Stimulated activated CD4-positive, alpha-beta T cell treated with anti-CD3 and anti-CD28 coated beads, Interleukin-2, amount 100 ng/mL, for 4 hours (primary cell): ENCODE results near the gene DLX2.

ENCODE experiments used
- DNase-seq: peaks from one replicate; pipeline ENCODE4 v3.0.0-alpha.2; 2020; ENCODE audit warnings: low read depth

Gene DLX2

DNA sequence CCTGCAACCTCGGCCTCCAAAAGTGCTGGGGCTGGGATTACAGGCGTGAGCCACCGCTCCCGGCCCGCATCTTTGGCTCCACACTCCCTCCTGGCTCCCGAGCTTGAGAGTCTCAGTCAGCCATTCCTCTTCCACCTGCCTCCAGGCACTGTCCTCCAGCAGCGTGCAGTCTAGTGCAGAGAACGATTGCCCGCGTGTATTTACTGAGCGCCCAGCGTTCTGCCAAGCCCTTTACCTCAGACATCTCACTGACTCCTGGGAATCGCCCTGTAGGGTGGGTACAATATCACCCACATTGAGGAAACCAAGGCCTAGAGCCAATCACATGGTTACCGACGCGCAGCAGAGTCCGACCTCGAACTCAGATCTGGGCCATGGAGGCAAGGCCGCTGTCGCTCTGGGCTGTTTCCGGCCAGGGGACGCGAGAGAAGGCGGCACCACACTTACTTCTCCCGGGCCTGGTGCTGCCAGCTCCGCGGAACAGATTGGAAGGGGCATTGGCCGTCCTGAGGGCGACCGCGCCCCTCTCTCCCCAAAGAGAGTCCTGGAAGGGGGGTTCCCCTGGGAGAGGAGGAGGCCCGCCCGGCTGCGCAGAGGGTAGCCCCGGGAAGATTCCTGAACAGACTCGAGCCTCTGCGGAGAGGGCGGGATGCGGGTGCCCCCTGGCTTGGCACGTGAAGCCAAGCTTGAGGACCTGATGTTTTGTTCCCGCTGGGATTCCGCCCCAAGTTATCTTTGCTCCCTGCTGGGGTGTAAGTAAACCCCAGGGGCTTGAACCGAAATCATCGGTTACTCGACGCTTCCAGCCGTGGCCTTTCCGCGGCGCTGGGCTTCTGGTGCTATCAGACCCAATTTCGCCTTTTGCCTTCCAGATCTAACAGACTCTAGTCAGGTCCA lies 5.2 kb upstream of the DLX2 start:
- no peak for DNase-seq

DNA sequence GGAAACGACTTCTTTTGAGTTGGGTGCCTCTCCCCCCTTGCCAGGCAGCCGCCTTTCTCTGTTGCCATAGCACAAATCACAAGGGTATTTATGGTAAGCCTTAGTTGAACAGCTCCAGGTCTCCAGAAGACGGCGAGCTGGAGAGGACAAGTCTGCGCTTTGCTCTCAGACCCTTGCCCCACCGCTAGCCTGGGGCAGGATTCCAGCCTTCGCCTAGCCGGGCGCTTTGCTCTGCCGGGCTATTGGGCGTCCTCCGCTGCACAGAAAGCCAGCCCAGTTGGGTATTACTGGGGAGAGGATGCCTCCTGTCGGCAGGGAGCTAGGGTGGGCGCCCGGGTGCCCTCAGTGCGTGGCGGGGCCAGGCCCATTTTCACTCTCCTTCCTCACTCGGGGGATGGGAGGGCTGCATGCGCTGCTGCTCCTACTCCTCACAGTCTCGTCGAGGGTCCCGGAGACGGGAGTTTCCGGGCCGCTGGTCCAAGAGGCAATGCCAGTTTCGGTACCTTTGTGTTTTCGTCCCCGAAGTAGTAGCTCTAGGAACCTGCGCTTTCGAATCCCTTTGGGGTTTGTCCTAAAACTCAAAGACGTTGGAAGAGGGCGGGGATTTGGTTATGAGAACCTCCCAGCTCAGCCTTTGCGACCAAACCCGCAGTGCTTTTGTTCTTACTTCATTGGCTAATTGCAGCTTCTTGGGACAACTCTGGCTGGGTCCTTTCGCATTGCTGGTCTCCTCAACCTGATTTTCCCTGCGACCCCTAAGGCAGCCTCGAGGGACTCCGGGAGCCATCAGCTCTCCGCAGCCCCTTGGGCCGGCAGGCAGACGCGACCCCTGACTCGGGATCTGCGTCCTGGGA lies 3.6 kb upstream of the DLX2 start:
- no peak for DNase-seq

DNA sequence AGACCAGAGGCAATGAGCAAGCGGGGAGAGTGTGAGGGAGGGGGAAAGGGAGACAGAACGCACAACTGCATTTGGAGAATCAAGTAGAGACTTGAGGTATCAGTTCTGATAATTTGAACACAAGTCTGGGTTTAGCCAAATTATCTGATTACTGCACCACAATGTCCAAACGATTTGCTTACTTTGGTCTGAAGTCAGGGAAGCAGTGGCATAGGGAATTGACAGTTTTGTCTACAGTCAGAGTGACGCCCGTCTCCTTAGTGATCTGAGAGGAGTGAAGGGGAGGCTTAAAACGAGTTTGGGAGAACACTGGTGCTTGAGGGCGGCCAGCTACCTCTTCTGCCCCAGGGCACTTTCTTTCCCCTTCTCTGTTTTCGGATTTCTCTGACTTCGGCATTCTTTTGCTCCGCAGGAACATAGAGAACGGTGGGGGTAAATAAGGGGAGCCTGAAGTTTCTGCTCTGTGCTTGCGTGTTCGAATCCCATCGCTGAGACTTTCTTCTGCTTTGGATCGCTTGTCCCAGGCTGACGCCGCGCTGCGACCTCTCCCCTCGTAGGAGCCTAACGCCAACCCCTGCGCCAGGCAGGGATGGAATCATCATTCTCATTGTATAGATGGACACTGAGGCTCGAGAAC lies 2.9 kb upstream of the DLX2 start:
- no peak for DNase-seq

DNA sequence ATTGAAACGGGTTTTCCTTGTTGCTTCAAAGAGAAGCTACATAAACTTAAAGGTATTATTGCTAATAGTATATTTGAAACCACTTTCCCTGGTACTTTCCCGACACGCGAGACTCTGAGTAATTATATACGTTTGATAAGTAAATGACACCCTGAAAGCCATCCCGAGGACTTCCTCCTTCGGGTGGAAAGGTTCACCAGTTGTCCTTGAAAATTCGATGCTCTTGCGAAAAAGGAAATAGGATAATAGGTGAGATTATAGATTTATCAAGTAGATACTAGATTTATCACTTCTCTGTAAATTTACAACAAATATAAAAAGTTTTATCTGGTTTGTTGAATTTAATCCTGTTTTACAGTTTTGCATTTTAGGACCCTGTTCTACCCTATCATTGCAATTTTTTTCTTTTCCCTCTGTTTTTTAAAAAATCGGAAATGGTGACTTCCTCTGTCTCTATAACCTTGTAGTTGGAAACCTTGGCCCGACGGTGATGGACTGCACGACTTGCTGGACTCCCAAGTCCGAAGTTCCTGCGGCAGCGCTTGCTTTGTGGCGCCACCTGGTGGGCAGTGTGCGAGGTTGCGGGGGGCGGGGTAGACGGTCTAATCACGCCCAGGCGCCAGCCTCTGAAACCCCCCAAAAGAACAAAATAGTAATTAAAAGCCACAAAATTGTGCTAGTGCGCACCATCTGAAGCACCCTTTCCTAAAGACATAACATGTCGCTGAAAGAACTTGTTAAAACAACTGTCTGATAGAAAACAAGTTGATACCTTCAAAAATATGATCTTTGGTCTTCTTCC lies 972 bp upstream of the DLX2 start:
- peak; percentile 43 for DNase-seq

DNA sequence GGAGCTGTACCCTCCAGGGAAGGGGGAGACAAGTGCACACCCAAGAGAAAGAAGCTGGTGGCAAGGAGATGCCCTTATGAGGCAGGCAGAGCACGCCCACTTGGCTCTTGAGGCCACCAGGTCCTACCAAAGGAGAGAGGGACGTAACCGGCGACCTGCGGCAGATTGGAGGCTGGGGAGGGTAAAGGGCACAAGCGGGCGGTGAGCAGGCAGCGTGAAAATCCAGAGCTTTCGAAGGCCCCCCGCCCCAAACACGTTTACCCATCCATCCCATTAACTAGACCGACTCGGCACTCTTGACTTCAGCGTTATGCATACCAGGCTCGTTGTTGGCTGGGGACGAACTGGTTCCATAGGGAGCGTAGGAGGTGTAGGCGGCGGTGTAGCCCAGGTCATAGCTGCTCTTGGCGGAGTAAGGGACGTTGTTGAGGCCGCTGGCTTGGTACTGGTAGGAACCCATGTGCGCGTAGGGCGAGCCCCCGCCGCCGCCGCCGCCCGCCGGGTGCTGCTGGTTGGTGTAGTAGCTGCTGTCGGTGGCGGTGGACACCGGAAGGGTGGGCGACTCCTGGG lies 794 bp downstream of the DLX2 start:
- DNase-seq = no peak

DNA sequence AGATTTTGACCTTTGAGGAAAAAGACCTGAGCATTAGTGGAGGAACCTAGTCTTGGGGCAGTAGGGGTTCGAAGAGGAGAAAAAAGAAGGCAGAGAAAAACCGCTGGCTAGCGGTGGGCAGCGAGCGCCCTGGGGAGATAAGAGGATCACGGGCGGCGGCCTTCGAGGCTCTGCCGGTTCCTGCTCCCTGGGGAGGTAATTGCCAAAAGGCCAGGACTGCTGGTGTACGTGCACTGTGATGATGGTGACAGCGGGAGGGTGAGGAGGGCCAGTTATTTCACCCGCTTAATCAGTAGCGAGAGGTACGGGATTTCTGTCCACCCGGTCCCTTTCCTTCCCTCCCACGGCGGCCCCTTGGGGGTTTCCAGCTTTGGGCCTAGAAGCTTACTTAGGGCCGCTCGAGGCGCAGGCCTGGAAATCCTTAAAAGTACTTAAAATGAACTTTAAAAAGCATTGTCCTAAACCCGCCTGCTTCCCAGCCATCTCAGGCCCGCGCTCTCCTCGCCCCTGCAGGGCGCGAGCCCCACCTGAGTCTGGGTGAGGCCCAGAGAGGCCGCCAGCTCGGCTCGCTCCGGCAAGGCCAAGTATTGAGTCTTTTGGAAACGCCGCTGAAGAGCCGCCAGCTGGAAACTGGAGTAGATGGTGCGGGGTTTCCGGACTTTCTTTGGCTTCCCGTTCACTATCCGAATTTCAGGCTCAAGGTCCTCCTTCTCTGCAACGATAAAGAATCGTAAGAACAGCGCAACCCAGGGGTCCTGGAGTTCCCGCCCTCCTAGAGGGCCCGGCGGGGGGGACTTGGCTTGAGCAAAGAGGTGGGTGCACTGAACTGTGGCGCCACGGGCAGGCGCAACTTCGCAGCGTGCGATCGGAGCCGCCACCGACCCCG lies 1.5 kb downstream of the DLX2 start:
- DNase-seq = no peak

DNA sequence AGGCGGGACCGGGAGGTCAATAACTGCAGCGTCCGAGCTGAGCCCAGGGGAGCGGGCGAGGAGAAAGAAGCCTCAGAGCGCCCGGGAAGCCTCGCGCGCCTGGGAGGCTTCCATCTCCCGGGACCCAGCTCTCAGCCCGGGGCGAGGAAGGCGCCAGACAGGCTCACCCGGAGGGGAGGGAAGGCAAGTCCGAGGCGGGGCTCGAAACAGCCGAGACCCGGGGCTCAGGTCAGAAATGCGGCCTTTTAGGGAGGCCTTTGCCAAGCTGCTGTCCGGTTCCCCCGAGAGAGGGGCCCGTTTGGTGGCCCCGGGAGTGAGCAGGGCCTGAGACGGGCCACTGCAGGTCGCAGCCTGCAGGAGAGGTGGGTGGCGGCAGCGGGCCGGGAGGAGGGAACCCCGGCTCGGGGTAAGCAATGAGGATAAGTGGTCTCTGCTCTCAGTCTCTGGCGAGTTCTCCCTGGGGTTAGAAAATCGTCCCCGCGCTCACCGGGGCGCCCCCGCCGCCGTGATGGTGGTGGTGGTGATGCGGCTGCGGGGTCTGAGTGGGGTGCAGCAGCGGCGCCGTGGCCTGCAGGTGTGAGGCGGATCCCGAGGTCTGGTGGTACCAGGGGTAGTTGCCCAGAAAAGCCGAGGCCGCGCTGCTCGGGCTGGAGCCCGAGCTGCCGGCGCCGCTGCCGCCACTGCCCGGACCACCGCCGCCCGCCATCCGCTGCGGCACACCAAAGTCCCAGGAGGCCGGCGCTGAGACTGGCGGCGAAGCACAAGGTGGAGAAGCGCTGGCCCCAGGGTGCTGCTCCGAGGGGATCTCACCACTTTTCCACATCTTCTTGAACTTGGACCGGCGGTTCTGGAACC lies 2.4 kb downstream of the DLX2 start:
- no peak for DNase-seq

DNA sequence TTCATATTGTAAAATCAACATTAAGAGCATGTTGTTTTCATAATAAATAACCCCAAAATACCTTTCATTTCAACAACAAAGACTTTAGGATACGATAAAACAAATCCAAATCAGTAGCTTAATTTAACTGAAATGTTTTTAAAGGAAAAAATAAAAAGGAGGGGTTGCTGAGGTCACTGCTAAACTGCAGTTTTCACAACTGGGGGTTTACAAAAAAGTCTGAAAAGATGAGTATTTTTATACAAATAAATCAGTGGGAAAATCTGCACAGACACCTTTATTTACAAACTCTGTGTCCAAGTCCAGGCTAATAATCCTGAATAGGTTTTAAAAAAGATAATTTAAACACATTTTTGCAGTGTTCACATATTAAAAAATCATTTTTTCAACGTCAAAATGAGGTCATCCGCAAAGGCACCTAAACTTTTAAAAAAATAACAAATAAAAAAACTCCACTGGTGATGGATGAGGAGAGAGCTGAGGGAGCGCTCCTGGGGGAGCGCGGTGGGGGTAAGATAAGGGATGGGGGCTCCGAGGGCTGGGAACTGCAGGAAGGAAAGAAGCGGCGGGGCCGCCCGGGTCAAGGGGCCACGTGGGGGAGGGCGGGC lies 3.1 kb downstream of the DLX2 start:
- DNase-seq = no peak

DNA sequence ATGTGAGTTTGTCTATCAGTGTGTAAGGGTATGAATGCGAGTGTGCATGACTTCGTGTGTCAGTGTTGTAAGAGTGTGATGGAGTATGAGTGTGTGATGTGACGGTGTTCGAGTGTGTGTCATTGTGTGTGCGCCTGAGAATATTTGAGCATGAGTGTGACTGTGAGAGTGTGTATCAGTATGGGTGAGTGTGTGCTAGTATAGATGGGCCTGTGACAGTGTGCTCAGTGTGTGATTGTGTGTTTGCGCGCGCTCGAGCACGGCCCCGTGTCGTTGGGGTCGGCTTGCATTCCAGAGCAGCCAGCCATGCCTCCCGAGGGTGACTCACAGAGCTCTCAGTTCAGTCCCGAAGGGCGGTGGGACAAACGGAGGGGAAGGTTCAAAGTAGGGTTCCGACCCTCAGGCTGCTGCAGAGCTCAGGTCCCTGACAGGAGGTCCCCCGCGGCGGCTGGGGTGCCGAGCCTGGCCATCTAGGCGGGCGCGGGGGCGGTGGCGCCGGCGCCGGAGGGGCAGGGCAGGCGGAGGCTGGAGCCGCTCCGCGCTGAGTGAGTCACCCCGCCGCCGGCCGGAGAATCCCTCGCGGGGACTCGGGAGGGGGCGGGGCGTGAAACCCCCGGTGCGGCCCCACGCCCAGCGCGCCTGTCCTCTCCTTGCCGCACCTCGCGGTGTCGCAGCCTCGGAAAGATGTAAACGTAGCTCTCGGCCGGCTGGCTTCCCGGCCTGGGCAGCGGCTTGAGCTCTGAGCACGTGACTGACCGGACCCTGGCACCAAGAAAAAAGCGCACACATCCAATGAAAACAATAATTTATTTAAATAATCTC lies 3.8 kb downstream of the DLX2 start:
- no peak for DNase-seq

DNA sequence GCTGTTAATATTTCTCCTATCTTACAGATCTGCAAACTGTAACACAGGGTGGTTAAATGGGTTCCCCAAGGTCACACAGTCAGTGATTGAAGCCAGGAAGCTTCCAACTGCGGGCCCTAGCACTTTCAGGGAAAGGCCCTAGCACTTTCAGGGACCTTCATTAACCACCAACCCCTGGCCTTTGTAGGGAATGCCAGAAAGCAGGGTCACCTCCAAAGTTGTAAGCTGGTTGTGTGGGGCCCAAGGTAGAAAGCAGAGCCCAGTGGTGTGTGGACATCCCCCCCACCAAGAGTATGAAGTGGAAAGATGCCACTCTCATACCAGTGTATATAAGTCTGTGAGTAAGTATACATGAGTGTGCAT lies 4.4 kb downstream of the DLX2 start:
- no peak for DNase-seq

DNA sequence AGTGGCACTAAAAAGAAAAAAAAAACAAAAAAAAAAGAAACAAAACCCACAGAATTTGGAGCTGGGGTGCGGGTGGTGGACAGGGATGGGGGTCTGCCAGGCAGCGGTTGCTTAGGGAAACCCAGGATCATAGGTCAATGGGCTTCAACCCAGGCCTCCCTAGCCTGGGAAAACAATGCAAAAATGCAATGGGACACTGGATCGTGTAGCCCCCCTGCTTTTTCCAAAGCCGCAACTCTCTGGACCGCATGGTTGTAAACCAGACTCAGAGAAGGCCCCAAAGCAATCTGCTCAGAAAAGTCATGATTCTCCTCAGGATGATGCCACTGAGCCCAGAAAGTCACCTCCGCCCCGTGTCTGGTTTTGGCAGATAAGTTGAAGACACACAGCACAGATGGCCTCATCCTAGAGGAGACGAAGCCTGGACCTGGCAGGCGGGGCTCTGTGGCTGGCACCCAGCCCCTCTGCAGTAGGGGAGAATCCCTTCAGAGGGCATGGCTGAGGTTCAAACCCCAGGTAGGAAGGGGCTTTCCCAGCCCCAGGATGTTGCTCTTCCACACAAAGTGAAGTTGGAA lies 5.1 kb downstream of the DLX2 start:
- DNase-seq = no peak

DNA sequence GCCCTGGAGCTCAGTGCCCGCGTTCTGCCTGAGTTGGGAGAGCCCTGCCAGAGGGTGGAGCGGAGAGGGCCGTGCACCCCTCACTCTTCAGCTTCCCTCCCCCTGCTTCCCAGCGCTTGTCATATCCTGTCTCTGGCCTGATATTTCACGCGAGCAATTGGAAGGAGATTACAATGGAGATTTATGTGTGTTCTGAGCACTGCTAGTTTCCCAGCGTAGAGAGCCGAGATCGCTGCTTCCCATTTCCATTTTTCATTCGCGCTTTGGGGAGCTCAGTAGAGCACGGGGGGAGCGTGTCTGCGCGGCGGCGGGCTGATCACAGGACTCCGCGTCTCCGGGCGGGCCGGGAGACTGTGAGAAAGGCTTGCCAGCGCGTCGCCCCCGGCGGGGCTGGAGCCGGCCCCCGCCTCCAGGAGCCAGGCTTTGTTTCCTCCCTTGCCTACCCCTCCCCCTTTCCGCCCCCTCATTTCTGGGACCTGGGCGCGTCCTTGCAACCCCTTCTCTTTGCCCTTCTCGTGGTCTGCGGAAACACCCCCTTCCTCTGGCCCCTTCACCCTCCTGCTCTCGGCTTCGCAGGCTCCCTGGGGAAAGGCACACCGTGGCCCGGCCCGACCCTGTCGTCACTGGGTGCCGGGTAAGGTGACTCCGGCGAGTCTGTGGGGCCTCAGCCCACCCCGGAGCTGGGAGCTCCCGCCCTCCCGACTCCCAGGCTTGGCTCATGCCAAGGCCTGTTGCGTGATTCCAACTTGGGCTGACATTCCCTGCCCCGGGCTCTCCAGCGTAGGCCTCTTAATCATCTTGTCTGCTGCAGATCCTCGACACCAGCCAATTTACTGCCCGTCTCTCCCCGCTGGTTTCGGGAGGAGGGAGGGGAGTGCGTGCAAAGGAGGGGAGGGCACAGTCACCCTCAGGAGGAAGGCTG lies 5.8 kb downstream of the DLX2 start:
- no peak for DNase-seq

DNA sequence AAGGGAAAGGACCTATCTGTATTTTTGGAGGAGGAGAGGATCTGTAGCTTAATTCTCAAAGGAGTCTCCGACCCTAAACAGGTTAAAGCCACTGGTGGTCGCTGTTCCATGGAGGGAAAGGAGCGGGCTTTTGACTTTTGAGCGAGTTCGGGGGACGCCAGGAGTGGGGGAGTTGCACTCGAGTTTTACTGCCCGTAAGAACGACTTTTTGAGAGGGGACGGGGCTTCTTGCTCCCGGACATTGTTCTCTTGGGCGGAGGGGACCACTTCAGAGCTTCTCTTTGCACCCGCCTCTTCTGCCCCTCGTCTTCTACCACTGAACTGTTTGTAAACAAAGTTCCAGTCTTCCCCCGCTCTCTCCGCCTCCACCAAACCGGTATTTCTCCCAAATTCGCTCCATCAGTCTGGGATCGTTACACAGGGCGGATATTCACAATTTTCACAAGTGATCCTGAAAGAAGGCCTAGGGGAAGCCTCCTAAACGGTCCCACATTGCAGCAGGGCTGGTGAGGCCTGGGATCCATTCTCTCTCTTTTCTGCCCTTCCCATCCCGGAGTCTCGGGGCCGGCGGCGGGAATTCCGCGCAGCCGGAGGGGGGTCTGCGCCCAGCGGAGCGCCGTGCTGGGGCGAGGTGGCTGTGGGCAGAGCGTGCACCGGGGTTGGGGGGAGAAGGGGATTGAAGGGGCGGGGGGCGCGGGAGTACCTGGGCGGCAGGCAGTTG lies 6.6 kb downstream of the DLX2 start:
- DNase-seq = no peak

DNA sequence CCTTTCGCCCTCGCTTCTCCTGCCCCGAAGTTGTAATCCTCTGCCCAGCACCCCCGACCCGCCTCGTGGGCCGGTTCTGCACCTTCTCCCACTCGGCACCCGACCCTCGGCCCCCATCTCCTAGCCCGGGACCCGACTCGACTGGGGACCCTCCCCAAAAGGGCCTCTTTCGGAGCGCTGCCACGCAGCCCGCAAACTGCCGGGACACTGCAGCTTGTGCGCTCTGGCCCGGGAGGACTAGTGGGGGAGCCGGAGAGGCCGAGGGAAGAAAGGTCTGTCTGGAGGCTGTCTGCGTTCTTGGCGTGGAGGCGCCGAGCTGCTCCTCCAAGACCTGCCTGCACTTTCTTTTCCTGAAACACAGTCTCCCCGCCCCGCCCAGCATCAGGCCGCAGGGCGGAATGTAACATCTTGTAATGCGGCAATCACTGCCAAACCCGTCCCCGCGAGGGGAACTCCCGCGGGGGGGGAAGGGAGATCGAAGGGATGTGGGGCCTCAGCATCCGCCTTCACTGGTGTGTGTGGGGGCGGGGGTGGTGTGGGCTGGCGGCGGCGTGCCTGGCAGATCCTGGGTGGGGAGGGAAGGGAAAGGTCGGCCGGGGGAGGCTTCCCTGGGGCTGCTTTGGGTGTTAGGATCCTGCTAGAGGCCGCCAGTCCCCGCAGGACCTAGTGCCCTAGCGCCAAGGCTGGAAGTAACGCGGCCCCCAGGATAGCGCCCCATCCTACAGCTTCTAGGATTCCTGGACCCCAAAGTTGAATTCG lies 7.4 kb downstream of the DLX2 start:
- DNase-seq = peak; percentile 68
